ENCODE results near the gene ATP13A2.

Gene ATP13A2

GRCh38 chr1:17046334-17046657 is 34.6 kb upstream of the ATP13A2 start:
- Histone ChIP-seq H4K8ac (ENCODE audit: low read depth, low read length) (no peak overlapping the region), H2BK120ac (ENCODE audit: low read depth, low read length) (no peak overlapping the region), H3K14ac (ENCODE audit: low read length) (no peak overlapping the region), H3K36me3 (replicated peaks in 1 of 2; ENCODE audit: control insufficient read depth in 2 of 2, insufficient read depth in 2 of 2, low read length in 2 of 2) (peaks cover 12 to 54% of the 10 kb centered on the region in 2 donors), H2BK15ac (ENCODE audit: low read length) (no peak overlapping the region), H3K23ac (ENCODE audit: low read depth, low read length, poor library complexity) (no peak overlapping the region), H3K4me2 (ENCODE audit: insufficient read depth, low read length, poor library complexity, severe bottlenecking) (no peak overlapping the region), H4K91ac (ENCODE audit: low read depth, low read length, poor library complexity) (no peak overlapping the region), H3K4me1 (ENCODE audit: control insufficient read depth in 2 of 2, insufficient read depth in 1 of 2, low read depth in 1 of 2, low read length in 2 of 2) (no peaks in the 10 kb centered on the region), H3K9me3 (replicated peaks in 1 of 2; ENCODE audit: control insufficient read depth in 2 of 2, insufficient read depth in 1 of 2, low read depth in 1 of 2, low read length in 2 of 2) (no peaks in the 10 kb centered on the region), H3K79me1 (ENCODE audit: low read depth, low read length) (peaks cover 8% of the 10 kb centered on the region), H2AK5ac (ENCODE audit: low read depth, low read length) (no peak overlapping the region), H2BK12ac (ENCODE audit: low read length) (no peak overlapping the region), H3K18ac (ENCODE audit: low read length) (no peak overlapping the region), H3K4me3 (ENCODE audit: low read length in 2 of 2) (no peak overlapping the region), H3K9ac (ENCODE audit: low read depth, low read length, poor library complexity) (no peak overlapping the region), H3K4ac (ENCODE audit: low read length) (no peak overlapping the region), H3K27ac (replicated peaks; ENCODE audit: low read length) (no peak overlapping the region), H3K27me3 (ENCODE audit: control insufficient read depth in 3 of 3, insufficient read depth in 3 of 3, low read depth in 1 of 3, low read length in 3 of 3) (no peaks in the 10 kb centered on the region), H2BK5ac (ENCODE audit: low read length) (no peak overlapping the region), H2AFZ (ENCODE audit: low read length) (no peak overlapping the region)
- no CpG with 5 or more reads among the region's 3 CpGs for WGBS, 2 donors (ENCODE audit: extremely low coverage in 2 of 2, insufficient read length in 2 of 2, insufficient replicate concordance in 1 of 2)
- no peak for DNase-seq (ENCODE audit: low spot score)

- no peak overlapping the region for H2BK12ac ChIP-seq (ENCODE audit: low read length)
- no peak overlapping the region for H2BK15ac ChIP-seq (ENCODE audit: low read length)
- no peaks in the 10 kb centered on the region for H3K9me3 ChIP-seq (replicated peaks in 1 of 2; ENCODE audit: control insufficient read depth in 2 of 2, insufficient read depth in 1 of 2, low read depth in 1 of 2, low read length in 2 of 2)
- no peak overlapping the region for H4K91ac ChIP-seq (ENCODE audit: low read depth, low read length, poor library complexity)
- H3K27ac ChIP-seq (replicated peaks; ENCODE audit: low read length), result no peak overlapping the region
- H3K4me1 ChIP-seq (ENCODE audit: control insufficient read depth in 2 of 2, insufficient read depth in 1 of 2, low read depth in 1 of 2, low read length in 2 of 2), result no peaks in the 10 kb centered on the region
- peaks cover 12 to 54% of the 10 kb centered on the region in 2 donors for H3K36me3 ChIP-seq (replicated peaks in 1 of 2; ENCODE audit: control insufficient read depth in 2 of 2, insufficient read depth in 2 of 2, low read length in 2 of 2)
- H2AK5ac ChIP-seq (ENCODE audit: low read depth, low read length), result no peak overlapping the region
- H3K79me1 ChIP-seq (ENCODE audit: low read depth, low read length), result peaks cover 8% of the 10 kb centered on the region
- H2BK5ac ChIP-seq (ENCODE audit: low read length), result no peak overlapping the region
- no peak overlapping the region for H3K23ac ChIP-seq (ENCODE audit: low read depth, low read length, poor library complexity)
- no peak overlapping the region for H2BK120ac ChIP-seq (ENCODE audit: low read depth, low read length)
- H3K27me3 ChIP-seq (ENCODE audit: control insufficient read depth in 3 of 3, insufficient read depth in 3 of 3, low read depth in 1 of 3, low read length in 3 of 3), result no peaks in the 10 kb centered on the region
- peak overlapping the region; percentile 11 for H2AFZ ChIP-seq (ENCODE audit: low read length)
- no peak overlapping the region for H3K4me3 ChIP-seq (ENCODE audit: low read length in 2 of 2)
- no peak for DNase-seq (ENCODE audit: low spot score)
- no peak overlapping the region for H4K8ac ChIP-seq (ENCODE audit: low read depth, low read length)
- H3K14ac ChIP-seq (ENCODE audit: low read length), result no peak overlapping the region
- no peak overlapping the region for H3K4me2 ChIP-seq (ENCODE audit: insufficient read depth, low read length, poor library complexity, severe bottlenecking)
- no peak overlapping the region for H3K18ac ChIP-seq (ENCODE audit: low read length)
- WGBS, 2 donors (ENCODE audit: extremely low coverage in 2 of 2, insufficient read length in 2 of 2, insufficient replicate concordance in 1 of 2), result no CpG with 5 or more reads among the region's 9 CpGs
- H3K4ac ChIP-seq (ENCODE audit: low read length), result no peak overlapping the region
- no peak overlapping the region for H3K9ac ChIP-seq (ENCODE audit: low read depth, low read length, poor library complexity)
These were observed 34.1 kb upstream of the ATP13A2 start for GRCh38 chr1:17045634-17046333.

GRCh38 chr1:17045150-17045549 is 33.4 kb upstream of the ATP13A2 start:
- H2BK12ac ChIP-seq (ENCODE audit: low read length), result no peak overlapping the region
- no peak overlapping the region for H2BK120ac ChIP-seq (ENCODE audit: low read depth, low read length)

GRCh38 chr1:17043676-17044075 is 31.9 kb upstream of the ATP13A2 start:
- Histone ChIP-seq H2AFZ (ENCODE audit: low read length) (no peak overlapping the region), H3K14ac (ENCODE audit: low read length) (no peak overlapping the region), H3K18ac (ENCODE audit: low read length) (no peak overlapping the region), H3K4me3 (ENCODE audit: low read length in 2 of 2) (no peak overlapping the region), H2BK15ac (ENCODE audit: low read length) (no peak overlapping the region), H2BK5ac (ENCODE audit: low read length) (no peak overlapping the region), H3K79me1 (ENCODE audit: low read depth, low read length) (peaks cover 6% of the 10 kb centered on the region), H4K91ac (ENCODE audit: low read depth, low read length, poor library complexity) (no peak overlapping the region), H3K4ac (ENCODE audit: low read length) (no peak overlapping the region), H4K8ac (ENCODE audit: low read depth, low read length) (no peak overlapping the region), H3K4me1 (ENCODE audit: control insufficient read depth in 2 of 2, insufficient read depth in 1 of 2, low read depth in 1 of 2, low read length in 2 of 2) (no peaks in the 10 kb centered on the region), H3K9me3 (replicated peaks in 1 of 2; ENCODE audit: control insufficient read depth in 2 of 2, insufficient read depth in 1 of 2, low read depth in 1 of 2, low read length in 2 of 2) (no peaks in the 10 kb centered on the region), H2BK12ac (ENCODE audit: low read length) (no peak overlapping the region), H3K27ac (replicated peaks; ENCODE audit: low read length) (no peak overlapping the region), H3K9ac (ENCODE audit: low read depth, low read length, poor library complexity) (no peak overlapping the region), H3K23ac (ENCODE audit: low read depth, low read length, poor library complexity) (no peak overlapping the region), H3K36me3 (replicated peaks in 1 of 2; ENCODE audit: control insufficient read depth in 2 of 2, insufficient read depth in 2 of 2, low read length in 2 of 2) (peaks cover 11 to 59% of the 10 kb centered on the region in 2 donors), H2AK5ac (ENCODE audit: low read depth, low read length) (no peak overlapping the region), H3K4me2 (ENCODE audit: insufficient read depth, low read length, poor library complexity, severe bottlenecking) (no peak overlapping the region), H2BK120ac (ENCODE audit: low read depth, low read length) (no peak overlapping the region), H3K27me3 (ENCODE audit: control insufficient read depth in 3 of 3, insufficient read depth in 3 of 3, low read depth in 1 of 3, low read length in 3 of 3) (no peaks in the 10 kb centered on the region)
- DNase-seq (ENCODE audit: low spot score), result no peak
- WGBS, 2 donors (ENCODE audit: extremely low coverage in 2 of 2, insufficient read length in 2 of 2, insufficient replicate concordance in 1 of 2), result no CpG with 5 or more reads among the region's 5 CpGs

More at GRCh38 chr1:17045150-17045549, 33.4 kb upstream of the ATP13A2 start:
- H3K23ac ChIP-seq (ENCODE audit: low read depth, low read length, poor library complexity), result no peak overlapping the region
- peaks cover 8% of the 10 kb centered on the region for H3K79me1 ChIP-seq (ENCODE audit: low read depth, low read length)
- no peak overlapping the region for H3K27ac ChIP-seq (replicated peaks; ENCODE audit: low read length)
- H3K4me2 ChIP-seq (ENCODE audit: insufficient read depth, low read length, poor library complexity, severe bottlenecking), result no peak overlapping the region
- H2BK5ac ChIP-seq (ENCODE audit: low read length), result no peak overlapping the region
- no peak overlapping the region for H4K91ac ChIP-seq (ENCODE audit: low read depth, low read length, poor library complexity)
- no peak overlapping the region for H3K9ac ChIP-seq (ENCODE audit: low read depth, low read length, poor library complexity)
- H3K4ac ChIP-seq (ENCODE audit: low read length), result no peak overlapping the region
- no peak overlapping the region for H4K8ac ChIP-seq (ENCODE audit: low read depth, low read length)
- H3K14ac ChIP-seq (ENCODE audit: low read length), result no peak overlapping the region
- no peaks in the 10 kb centered on the region for H3K27me3 ChIP-seq (ENCODE audit: control insufficient read depth in 3 of 3, insufficient read depth in 3 of 3, low read depth in 1 of 3, low read length in 3 of 3)
- no peak overlapping the region for H3K18ac ChIP-seq (ENCODE audit: low read length)
- no peak overlapping the region for H2BK15ac ChIP-seq (ENCODE audit: low read length)
- no peak overlapping the region for H3K4me3 ChIP-seq (ENCODE audit: low read length in 2 of 2)
- no peak overlapping the region for H2AFZ ChIP-seq (ENCODE audit: low read length)
- H3K4me1 ChIP-seq (ENCODE audit: control insufficient read depth in 2 of 2, insufficient read depth in 1 of 2, low read depth in 1 of 2, low read length in 2 of 2), result no peaks in the 10 kb centered on the region
- peaks cover 13 to 56% of the 10 kb centered on the region in 2 donors for H3K36me3 ChIP-seq (replicated peaks in 1 of 2; ENCODE audit: control insufficient read depth in 2 of 2, insufficient read depth in 2 of 2, low read length in 2 of 2)
- H2AK5ac ChIP-seq (ENCODE audit: low read depth, low read length), result no peak overlapping the region
- WGBS, 2 donors (ENCODE audit: extremely low coverage in 2 of 2, insufficient read length in 2 of 2, insufficient replicate concordance in 1 of 2), result no CpG with 5 or more reads among the region's 5 CpGs
- no peaks in the 10 kb centered on the region for H3K9me3 ChIP-seq (replicated peaks in 1 of 2; ENCODE audit: control insufficient read depth in 2 of 2, insufficient read depth in 1 of 2, low read depth in 1 of 2, low read length in 2 of 2)
- DNase-seq (ENCODE audit: low spot score), result no peak
